ENCODE measurements around the gene PDE5A.

PDE5A gene

GRCh38 chr4:119580293-119580692 lies 48.3 kb downstream of the PDE5A start:
- no peak for DNase-seq

DNA sequence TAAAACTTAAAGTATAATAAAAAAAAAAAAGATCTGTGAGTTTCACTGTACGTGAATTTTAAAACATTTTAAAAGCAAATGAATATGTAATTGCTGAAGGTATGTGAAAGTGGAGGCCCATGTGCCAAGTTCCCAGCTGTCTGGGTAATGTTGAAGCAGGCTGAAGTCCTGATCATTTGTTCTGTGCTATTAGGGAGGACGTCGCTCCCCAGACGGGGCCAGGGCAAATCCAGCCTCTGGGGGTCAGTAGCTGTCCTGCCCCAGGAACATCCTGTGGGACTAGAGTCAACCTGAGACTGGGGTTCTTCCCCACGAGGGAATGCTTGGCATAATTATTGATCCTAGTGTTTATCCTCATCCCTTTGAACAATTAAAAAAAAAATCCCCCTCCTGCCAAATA lies 48.8 kb downstream of the PDE5A start:
- DNase-seq, result no peak

DNA sequence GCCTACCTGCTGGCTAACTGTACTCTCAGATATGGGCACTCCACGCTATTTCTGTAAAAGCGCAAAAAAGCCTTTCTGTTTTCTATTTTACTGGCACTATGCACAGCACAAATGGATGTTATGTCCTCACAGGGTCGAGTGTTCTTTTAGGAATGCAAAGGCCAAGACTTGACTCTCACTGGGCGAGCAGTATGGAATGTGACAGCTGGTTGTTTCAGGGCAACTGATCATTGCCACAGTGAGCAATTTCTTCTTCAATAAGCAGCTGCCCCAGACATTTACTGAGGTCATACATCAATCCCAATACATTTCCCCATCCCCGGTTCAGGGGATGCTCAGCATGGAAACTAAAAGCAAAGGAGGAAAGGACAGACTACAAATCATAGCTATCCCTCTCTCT lies 58.2 kb downstream of the PDE5A start:
- no peak for DNase-seq

GRCh38 chr4:119564106-119564505 lies 64.5 kb downstream of the PDE5A start:
- no peak for DNase-seq

DNA sequence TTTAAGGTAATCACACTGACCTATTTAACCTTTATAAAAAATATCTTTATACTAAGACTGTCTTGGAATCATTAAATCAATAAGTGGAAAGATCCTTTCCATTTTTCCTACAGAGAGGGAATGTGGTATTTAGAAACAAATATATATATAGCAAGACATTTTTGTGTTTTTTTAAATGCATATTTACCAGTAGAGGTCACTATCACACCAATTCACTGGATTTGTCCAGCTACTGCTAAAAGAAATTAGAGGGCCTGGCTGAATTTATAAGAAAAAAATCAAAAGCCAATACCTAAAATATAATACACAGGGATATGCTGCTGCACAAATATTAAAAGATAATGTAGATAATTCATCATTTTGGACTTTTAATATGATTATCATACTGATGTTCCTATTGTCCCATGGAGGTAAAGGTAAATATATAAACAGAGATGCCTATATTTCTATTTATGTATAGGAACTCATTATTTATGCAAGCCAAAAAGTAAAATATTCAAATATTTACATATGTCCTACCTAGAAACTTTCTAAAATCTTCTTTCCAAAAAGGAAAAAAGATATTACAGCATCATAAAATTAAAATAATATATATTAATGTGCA lies 69.5 kb downstream of the PDE5A start:
- peak; percentile 17 for DNase-seq

- no peak for DNase-seq
These were observed 77.6 kb downstream of the PDE5A start for GRCh38 chr4:119550857-119551532.

DNA sequence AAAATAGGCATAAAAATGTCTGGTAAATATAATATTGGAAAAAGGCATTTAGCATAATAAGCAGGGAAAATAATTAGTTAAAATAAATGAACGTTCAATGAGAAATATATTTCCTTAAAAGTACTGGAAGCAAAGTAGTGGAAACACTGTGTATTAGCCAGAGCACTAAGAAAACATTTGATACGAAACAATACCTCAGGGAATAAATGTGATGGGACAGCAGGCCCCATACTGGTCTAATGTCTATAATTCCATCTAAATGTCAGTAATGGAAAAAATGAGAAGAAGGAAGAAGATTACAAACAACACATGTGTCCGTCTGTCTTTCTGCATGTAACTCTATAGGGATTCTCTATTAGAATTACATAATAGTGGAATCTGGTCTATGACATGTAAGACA lies 79.0 kb downstream of the PDE5A start:
- no peak for DNase-seq

DNA sequence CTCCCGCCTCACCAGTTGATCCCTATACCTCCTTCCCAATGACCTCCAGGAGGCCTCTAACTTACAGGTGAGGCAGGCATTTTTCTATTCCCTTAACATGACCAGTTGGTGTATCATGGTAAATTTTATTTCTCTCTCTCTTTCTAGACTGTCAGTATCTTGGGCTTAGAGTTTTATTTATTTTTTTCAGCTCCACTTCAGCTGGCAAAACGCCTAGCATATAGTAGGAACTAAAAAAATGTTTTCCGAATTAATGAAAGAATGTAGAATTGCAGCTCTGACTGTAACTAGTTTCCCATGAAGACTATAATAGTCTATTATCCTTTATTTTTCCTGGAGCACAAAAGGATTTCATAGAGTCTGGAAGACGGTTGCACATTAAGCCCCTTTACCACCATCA lies 84.8 kb downstream of the PDE5A start:
- DNase-seq, result no peak

GRCh38 chr4:119543187-119543586 lies 85.4 kb downstream of the PDE5A start:
- no peak for DNase-seq

- DNase-seq, result no peak
These were observed 88.4 kb downstream of the PDE5A start for GRCh38 chr4:119540249-119540648.

DNA sequence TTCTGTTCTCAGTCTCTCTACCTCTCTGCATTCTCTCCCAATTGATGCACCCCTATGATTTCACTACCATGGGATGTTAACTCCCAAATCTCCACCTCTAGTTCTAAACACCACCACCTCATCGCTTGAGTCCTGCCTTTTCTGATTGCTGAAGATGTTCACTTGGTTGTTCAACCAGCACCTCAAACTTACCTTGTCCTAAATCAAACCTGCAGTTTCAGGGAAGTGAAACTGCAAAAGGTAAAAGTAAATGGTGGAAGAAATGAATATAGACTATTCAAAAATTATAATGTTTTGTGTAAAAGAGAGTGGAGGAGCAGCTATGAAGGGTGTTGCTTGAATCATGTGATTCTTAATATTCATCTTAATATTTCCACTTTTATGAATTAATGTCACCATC lies 91.0 kb downstream of the PDE5A start:
- DNase-seq, result no peak

- no peak for DNase-seq
These were observed 91.8 kb downstream of the PDE5A start for GRCh38 chr4:119536572-119537528.

DNA sequence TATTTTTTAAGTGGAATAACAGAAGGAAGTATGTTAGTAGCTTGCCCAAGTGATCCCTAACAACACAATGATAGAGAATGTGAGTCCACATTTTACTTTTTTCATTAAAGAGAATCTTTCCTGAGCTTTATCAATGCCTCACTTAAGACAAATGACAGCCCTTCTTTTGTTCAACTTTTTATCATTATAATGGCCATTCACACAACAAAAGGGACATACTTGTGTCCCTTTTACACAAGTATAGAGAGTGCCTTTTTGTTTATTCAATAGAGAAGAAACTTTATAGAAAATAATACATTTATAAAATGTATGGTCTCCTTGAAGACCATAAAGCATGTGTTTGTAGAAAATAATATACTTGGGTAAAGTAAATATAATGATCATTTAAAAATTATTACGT lies 96.3 kb downstream of the PDE5A start:
- DNase-seq, result no peak

DNA sequence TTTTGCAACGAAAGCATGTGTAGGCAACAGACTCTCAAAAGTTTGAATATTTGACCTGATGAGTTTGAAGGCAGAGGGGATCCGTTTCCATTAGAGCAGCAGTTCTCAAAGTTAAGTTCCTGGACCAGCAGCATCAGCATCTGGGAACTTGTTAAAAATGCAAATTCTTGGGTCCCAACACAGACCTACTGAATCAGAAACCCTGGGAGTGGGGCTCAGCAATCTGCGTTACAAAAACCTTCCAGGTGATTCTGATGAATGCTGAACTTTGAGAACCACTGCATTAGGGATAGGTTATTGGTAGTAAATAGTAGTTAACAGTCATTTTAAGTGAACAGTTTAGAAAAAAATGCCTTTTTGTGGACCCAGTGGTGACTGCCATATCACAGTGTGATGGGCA lies 98.8 kb downstream of the PDE5A start:
- DNase-seq, result no peak

DNA sequence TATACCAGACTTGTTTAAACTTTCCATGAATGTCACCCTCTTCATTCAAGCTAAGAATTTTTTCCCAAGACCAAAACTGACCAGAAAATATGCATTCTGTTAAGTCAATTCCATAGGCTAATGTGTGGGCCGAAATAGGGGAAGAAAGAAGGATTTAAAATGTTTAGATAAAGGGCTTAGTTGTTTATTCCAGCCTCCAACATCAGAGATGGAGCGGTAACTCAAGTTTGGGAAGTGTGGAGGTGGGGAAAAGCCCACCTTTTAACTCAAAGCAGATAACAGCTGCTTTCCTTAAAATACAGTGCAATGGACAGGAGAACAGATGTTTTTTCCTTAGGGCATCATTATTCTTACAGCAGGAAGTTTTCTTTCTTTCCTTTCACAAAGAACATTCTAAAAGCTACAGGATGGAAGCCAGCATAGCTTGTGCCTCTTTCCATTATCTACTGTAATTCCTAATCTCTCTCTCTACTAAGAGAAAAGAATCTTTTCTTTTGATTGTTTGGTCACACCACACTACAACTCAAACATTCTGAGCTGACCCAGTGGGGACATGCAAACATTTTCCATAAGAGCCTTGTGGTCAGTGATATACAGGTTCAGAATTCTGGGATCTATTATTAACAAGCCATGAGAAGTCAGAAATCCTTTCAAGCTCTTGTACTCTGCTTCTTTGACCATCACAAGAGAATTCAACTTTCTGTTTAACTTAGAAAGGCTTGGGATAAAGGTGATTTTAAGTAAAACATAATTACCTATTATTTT lies 101.6 kb downstream of the PDE5A start:
- DNase-seq, result no peak

- no peak for DNase-seq
These were observed 102.6 kb downstream of the PDE5A start for GRCh38 chr4:119525771-119526712.

DNA sequence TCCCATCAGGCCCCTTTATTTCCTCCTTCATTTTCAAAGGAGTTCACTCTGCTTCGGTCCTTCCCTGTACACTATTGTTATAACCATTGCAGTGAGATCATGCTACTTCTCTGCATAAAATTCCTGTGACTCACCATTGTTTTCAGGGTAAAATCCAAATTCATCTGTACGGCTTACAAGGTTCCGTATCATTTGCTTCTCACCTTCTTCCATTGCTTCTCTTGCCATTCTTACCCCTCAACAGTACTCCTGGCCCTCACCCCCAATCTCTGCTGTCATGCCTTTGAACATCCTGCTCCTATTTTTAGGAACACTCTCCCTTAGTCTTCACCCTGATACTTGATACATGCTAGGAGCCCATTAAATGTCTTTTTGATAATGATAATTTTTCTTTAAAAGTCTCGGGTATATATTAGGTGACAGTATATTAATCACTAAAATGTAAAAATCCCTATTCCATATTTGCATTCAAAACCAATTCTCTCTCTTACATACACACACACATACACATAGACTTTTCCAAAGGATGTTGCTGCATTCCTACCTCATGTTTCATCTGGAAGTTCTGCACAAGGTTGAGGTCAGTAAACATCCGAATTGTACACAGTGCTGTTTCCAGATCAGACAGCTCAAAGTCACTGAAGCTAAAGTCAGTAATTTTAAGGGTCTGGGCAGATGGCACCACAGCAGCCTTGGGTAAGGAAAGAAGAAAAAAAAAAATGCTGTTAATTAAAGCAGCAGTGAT lies 103.4 kb downstream of the PDE5A start:
- DNase-seq, result no peak

- no peak for DNase-seq
These were observed 105.2 kb downstream of the PDE5A start for GRCh38 chr4:119523399-119523798.

- no peak for DNase-seq
These were observed 107.3 kb downstream of the PDE5A start for GRCh38 chr4:119521268-119521667.

DNA sequence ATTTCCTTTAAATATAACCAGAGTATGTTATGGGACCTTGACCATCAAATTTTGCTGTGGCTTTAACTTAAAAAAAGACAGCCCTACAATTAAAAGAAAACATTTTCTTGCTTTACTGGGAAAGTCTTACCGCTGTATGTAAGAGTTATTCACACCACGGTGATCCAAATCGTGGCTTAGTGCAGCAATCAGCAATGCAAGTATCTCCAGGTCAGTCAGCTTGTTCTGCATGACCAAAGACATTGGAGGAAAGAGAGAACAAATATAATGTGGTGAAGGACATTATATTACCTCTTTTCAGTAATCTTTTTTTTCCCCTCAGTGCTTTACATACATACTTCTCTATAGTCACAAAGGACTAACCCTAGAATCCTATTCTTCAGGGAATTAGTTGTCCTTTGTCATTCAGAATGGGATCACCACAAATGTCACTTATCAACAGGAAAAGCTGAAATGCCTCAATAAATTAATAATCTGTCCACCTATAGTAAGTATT lies 109.6 kb downstream of the PDE5A start:
- DNase-seq, result no peak

All from COR-L47 (cell line).